Measurements from ENCODE around the gene SORT1. TPM values are rescaled to one million over a fixed set of nuclear protein-coding genes. Genes with fewer than 3 reads are reported as not detected.

The SORT1 gene
- total and polyA plus RNA-seq, 2 of the 13 experiments (the other 11 are each of a cell fraction or from before 2014, with no cell fraction given), result 32.4 to 93.0 TPM

GRCh38 chr1:109370712-109371340, 26.9 kb downstream of the SORT1 start (continued):
- no peak for TF ChIP-seq CREB1 (IDR thresholded peaks at IDR 0.05)
- no peak; the same call in 1 of the 2 replicates for TF ChIP-seq CREB1 (CRISPR knock-in tag; IDR thresholded peaks at IDR 0.05)
- TF ChIP-seq MYPOP (CRISPR knock-in tag; IDR thresholded peaks at IDR 0.05), result peak; percentile 56; the same call in 1 of the 2 replicates
- peak; percentile 69 for TF ChIP-seq FOXA3 (CRISPR knock-in tag; IDR thresholded peaks at IDR 0.05)
- TF ChIP-seq ATRX (CRISPR knock-in tag; IDR thresholded peaks at IDR 0.05; ENCODE audit: borderline replicate concordance), result no peak
- TF ChIP-seq ZFP82 (CRISPR knock-in tag; IDR thresholded peaks at IDR 0.05; ENCODE audit: borderline replicate concordance), result no peak
- TF ChIP-seq ASH2L (IDR thresholded peaks at IDR 0.05; ENCODE audit: insufficient read length, low read depth, low read length), result peak; percentile 60
- TF ChIP-seq ZSCAN5A (CRISPR knock-in tag; IDR thresholded peaks at IDR 0.05; ENCODE audit: borderline replicate concordance), result peak; percentile 34; the same call in 1 of the 2 replicates
- 0 out of 2 replicates have a peak, but pooled peaks have one; percentile 14 for TF ChIP-seq KDM1A (CRISPR knock-in tag; IDR thresholded peaks at IDR 0.05)
- peak; percentile 88; the same call in 1 of the 2 replicates for TF ChIP-seq GATAD2A (CRISPR knock-in tag; IDR thresholded peaks at IDR 0.05)
- peak; percentile 31; the same call in 1 of the 2 replicates for TF ChIP-seq FOSL2 (CRISPR knock-in tag; IDR thresholded peaks at IDR 0.05)
- TF ChIP-seq TARDBP (CRISPR knock-in tag; IDR thresholded peaks at IDR 0.05), result peak; percentile 54; the same call in 1 of the 2 replicates
- no peak for TF ChIP-seq GLMP (CRISPR knock-in tag; IDR thresholded peaks at IDR 0.05; ENCODE audit: borderline replicate concordance)
- 0 out of 2 replicates have a peak, but pooled peaks have one; percentile 41 for TF ChIP-seq ATF1 (CRISPR knock-in tag; IDR thresholded peaks at IDR 0.05)
- peak; percentile 66; the same call in 1 of the 2 replicates for TF ChIP-seq HMG20A (CRISPR knock-in tag; IDR thresholded peaks at IDR 0.05; ENCODE audit: borderline replicate concordance)
- TF ChIP-seq SMAD3 (CRISPR knock-in tag; IDR thresholded peaks at IDR 0.05), result 0 out of 2 replicates have a peak, but pooled peaks have one; percentile 31
- peak; percentile 53; the same call in 1 of the 2 replicates for TF ChIP-seq ETV5 (CRISPR knock-in tag; IDR thresholded peaks at IDR 0.05; ENCODE audit: borderline replicate concordance)
- no peak for TF ChIP-seq ZFP36L1 (CRISPR knock-in tag; IDR thresholded peaks at IDR 0.05)
- peak; percentile 53 for TF ChIP-seq HDAC1 (CRISPR knock-in tag; IDR thresholded peaks at IDR 0.05)
- peak; percentile 70 for TF ChIP-seq HDAC2 (CRISPR knock-in tag; IDR thresholded peaks at IDR 0.05)
- TF ChIP-seq BCL6 (CRISPR knock-in tag; IDR thresholded peaks at IDR 0.05), result peak; percentile 59; the same call in 1 of the 2 replicates
- TF ChIP-seq KLF6 (CRISPR knock-in tag; IDR thresholded peaks at IDR 0.05), result 0 out of 2 replicates have a peak, but pooled peaks have one; percentile 47
- 0 out of 4 replicates have a peak, but pooled peaks of 1 of the 2 experiments have one; percentile 6 for TF ChIP-seq NR2F1 (CRISPR knock-in tag; IDR thresholded peaks at IDR 0.05)
- peak; percentile 44; the same call in 1 of the 2 replicates for TF ChIP-seq ISL2 (CRISPR knock-in tag; IDR thresholded peaks at IDR 0.05)
- peak; percentile 51; the same call in 1 of the 2 replicates for TF ChIP-seq RARA (CRISPR knock-in tag; IDR thresholded peaks at IDR 0.05)
- no peak for TF ChIP-seq MTERF4 (CRISPR knock-in tag; IDR thresholded peaks at IDR 0.05)
- TF ChIP-seq FOXJ3 (CRISPR knock-in tag; IDR thresholded peaks at IDR 0.05; ENCODE audit: borderline replicate concordance), result 0 out of 2 replicates have a peak, but pooled peaks have one; percentile 39
- 0 out of 2 replicates have a peak, but pooled peaks have one; percentile 6 for TF ChIP-seq THAP11 (CRISPR knock-in tag; IDR thresholded peaks at IDR 0.05)
